Naive thymus-derived CD8-positive, alpha-beta T cell (primary cell): Measurements from ENCODE around the gene TOPAZ1. TPM values are rescaled to one million over a fixed set of nuclear protein-coding genes. Genes with fewer than 3 reads are reported as not detected.

Source experiments
- ATAC-seq, 2 donors: fragments of 150-1000 bp; cut with Tn5 transposase in 1 of 2; sonication (Bioruptor Pico), chemical (Tn5 transposase) in 1 of 2; 1 replicate in 1 of 2; 2 replicates in 1 of 2; pipeline ENCODE4 v1.10.0; 2021; ENCODE audit warnings: mild to moderate bottlenecking in 2 of 2, moderate library complexity in 2 of 2
- POLR2A ChIA-PET: fragments of 350-600 bp; sonication (Branson Sonifier 250); formaldehyde crosslinking; loops from one replicate; lab custom pipeline; 2021; ENCODE audit warnings: antibody characterized with exemption; lab: Charles Lee
- DNase-seq, 10 donors: peaks; one replicate each; pipeline versions ENCODE4 v3.0.0 to v3.0.0-alpha.2; 2020 to 2022
- H3K27ac Mint-ChIP-seq, 10 donors: one replicate each; pipeline ENCODE4 v1.8.0; 2020 to 2022; ENCODE audit warnings: mild to moderate bottlenecking in 10 of 10, mixed read lengths in 10 of 10, moderate library complexity in 4 of 10, inconsistent platforms in 1 of 10
- H3K27me3 Mint-ChIP-seq, 5 donors: one replicate each; pipeline ENCODE4 v1.8.0; 2021 to 2022; ENCODE audit warnings: mixed read lengths in 5 of 5
- H3K36me3 Mint-ChIP-seq, 3 donors: one replicate each; pipeline ENCODE4 v1.8.0; 2020 to 2022; ENCODE audit warnings: mixed read lengths in 3 of 3, mild to moderate bottlenecking in 2 of 3, inconsistent platforms in 1 of 3
- H3K4me1 Mint-ChIP-seq, 4 donors: one replicate each; pipeline ENCODE4 v1.8.0; 2021 to 2022; ENCODE audit warnings: mixed read lengths in 4 of 4
- H3K4me3 Mint-ChIP-seq, 10 donors: one replicate each; pipeline ENCODE4 v1.8.0; 2020 to 2022; ENCODE audit warnings: mild to moderate bottlenecking in 10 of 10, mixed read lengths in 10 of 10, moderate library complexity in 6 of 10, inconsistent platforms in 1 of 10
- H3K9me3 Mint-ChIP-seq, 9 donors: one replicate each; pipeline ENCODE4 v1.8.0; 2020 to 2022; ENCODE audit warnings: mixed read lengths in 9 of 9, mild to moderate bottlenecking in 3 of 9, inconsistent platforms in 1 of 9, moderate library complexity in 1 of 9
- polyA plus RNA-seq, 3 donors: library from polyadenylated mRNA; unstranded; fragments of 300-500 nt; fragmentation: Illumina TruSeq; gene quantifications; one replicate each; pipeline ENCODE4 v1.2.3, GENCODE V29; 2021
- total RNA-seq, 8 experiments: library from RNA in 2 of 8; stranded (reverse) in 2 of 8; gene quantifications; one replicate each; pipeline ENCODE4 v1.2.3 and lab custom pipeline; 2021 to 2026

The TOPAZ1 gene
- total and polyA plus RNA-seq, 5 experiments from 2014 or later: not detected

- Mint-ChIP-seq H3K9me3 (no peaks in the 10 kb centered on the region), H3K27me3 (peaks cover 0 to 13% (median 5%) of the 10 kb centered on the region in 5 donors), H3K4me3 (no peak overlapping the region), H3K4me1 (peaks cover 9 to 28% (median 18%) of the 10 kb centered on the region in 4 donors), H3K36me3 (no peaks in the 10 kb centered on the region), H3K27ac (no peak overlapping the region)
- POLR2A ChIA-PET: no interaction called here
- ATAC-seq (no peak), DNase-seq (no peak)
These were observed 12.8 kb upstream of the TOPAZ1 start for GRCh38 chr3:44228900-44229299.

- Mint-ChIP-seq H3K27me3 (peaks cover 4 to 18% (median 7%) of the 10 kb centered on the region in 5 donors), H3K4me3 (no peak overlapping the region), H3K27ac (no peak overlapping the region), H3K4me1 (peaks cover 9 to 22% (median 21%) of the 10 kb centered on the region in 4 donors), H3K9me3 (no peaks in the 10 kb centered on the region), H3K36me3 (no peaks in the 10 kb centered on the region)
- ATAC-seq: peak in 1 of 2 donors; percentile 69
- POLR2A ChIA-PET: no interaction called here
- DNase-seq: peak in 3 of 10 donors; percentile 8 to 39 (median 36)
These were observed 9.3 kb upstream of the TOPAZ1 start for GRCh38 chr3:44232407-44232806.

GRCh38 chr3:44234648-44235268 lies 6.9 kb upstream of the TOPAZ1 start:
- Mint-ChIP-seq H3K4me3 (no peak overlapping the region), H3K36me3 (no peaks in the 10 kb centered on the region), H3K9me3 (no peaks in the 10 kb centered on the region), H3K27me3 (peaks cover 4 to 19% (median 8%) of the 10 kb centered on the region in 5 donors), H3K4me1 (peaks cover 9 to 17% (median 16%) of the 10 kb centered on the region in 4 donors), H3K27ac (peak overlapping the region in 1 of 10 donors; percentile 31)
- DNase-seq: no peak
- POLR2A ChIA-PET: no interaction called here
- no peak for ATAC-seq

- peaks cover 4 to 19% (median 10%) of the 10 kb centered on the region in 5 donors for H3K27me3 Mint-ChIP-seq
- H3K4me1 Mint-ChIP-seq: peaks cover 9 to 17% (median 16%) of the 10 kb centered on the region in 4 donors
- H3K4me3 Mint-ChIP-seq: no peak overlapping the region
- ATAC-seq (peak; percentile 92 to 99), DNase-seq (peak; percentile 28 to 75 (median 54))
- H3K27ac Mint-ChIP-seq: no peak overlapping the region
- POLR2A ChIA-PET: no interaction called here
- H3K36me3 Mint-ChIP-seq: no peaks in the 10 kb centered on the region
- no peaks in the 10 kb centered on the region for H3K9me3 Mint-ChIP-seq
These were observed 5.8 kb upstream of the TOPAZ1 start for GRCh38 chr3:44235604-44236484.

- ATAC-seq: no peak
- H3K27ac Mint-ChIP-seq: no peak overlapping the region
- H3K4me3 Mint-ChIP-seq: no peak overlapping the region
- DNase-seq: no peak
- H3K9me3 Mint-ChIP-seq: no peaks in the 10 kb centered on the region
- peaks cover 9 to 17% (median 16%) of the 10 kb centered on the region in 4 donors for H3K4me1 Mint-ChIP-seq
- H3K27me3 Mint-ChIP-seq: peaks cover 6 to 19% (median 10%) of the 10 kb centered on the region in 5 donors
- H3K36me3 Mint-ChIP-seq: peaks cover 0 to 5% (median 0%) of the 10 kb centered on the region in 3 donors
- POLR2A ChIA-PET: no interaction called here
These were observed 5.2 kb upstream of the TOPAZ1 start for GRCh38 chr3:44236485-44236908.

GRCh38 chr3:44237161-44237560 lies 4.5 kb upstream of the TOPAZ1 start:
- Mint-ChIP-seq H3K27me3 (peaks cover 6 to 19% (median 10%) of the 10 kb centered on the region in 5 donors), H3K4me3 (no peak overlapping the region), H3K36me3 (peaks cover 0 to 5% (median 0%) of the 10 kb centered on the region in 3 donors), H3K9me3 (no peaks in the 10 kb centered on the region), H3K27ac (no peak overlapping the region), H3K4me1 (peaks cover 9 to 17% (median 14%) of the 10 kb centered on the region in 4 donors)
- POLR2A ChIA-PET: no interaction called here
- DNase-seq (no peak), ATAC-seq (no peak)

GRCh38 chr3:44237665-44238064 lies 4.0 kb upstream of the TOPAZ1 start:
- H3K36me3 Mint-ChIP-seq: peaks cover 0 to 5% (median 0%) of the 10 kb centered on the region in 3 donors
- H3K9me3 Mint-ChIP-seq: no peaks in the 10 kb centered on the region
- POLR2A ChIA-PET: no interaction called here
- H3K27me3 Mint-ChIP-seq: peaks cover 6 to 19% (median 10%) of the 10 kb centered on the region in 5 donors
- DNase-seq (no peak), ATAC-seq (no peak)
- H3K4me3 Mint-ChIP-seq: no peak overlapping the region
- H3K27ac Mint-ChIP-seq: no peak overlapping the region
- peaks cover 6 to 12% (median 10%) of the 10 kb centered on the region in 4 donors for H3K4me1 Mint-ChIP-seq

- peaks cover 6 to 26% (median 12%) of the 10 kb centered on the region in 5 donors for H3K27me3 Mint-ChIP-seq
- H3K36me3 Mint-ChIP-seq: peaks cover 0 to 5% (median 0%) of the 10 kb centered on the region in 3 donors
- peaks cover 5 to 8% (median 7%) of the 10 kb centered on the region in 4 donors for H3K4me1 Mint-ChIP-seq
- no peaks in the 10 kb centered on the region for H3K9me3 Mint-ChIP-seq
- H3K27ac Mint-ChIP-seq: no peak overlapping the region
- ATAC-seq (no peak), DNase-seq (no peak)
- POLR2A ChIA-PET: no interaction called here
- H3K4me3 Mint-ChIP-seq: no peak overlapping the region
These were observed 2.8 kb upstream of the TOPAZ1 start for GRCh38 chr3:44238889-44239288.

- Mint-ChIP-seq H3K36me3 (peaks cover 0 to 5% (median 0%) of the 10 kb centered on the region in 3 donors), H3K9me3 (no peaks in the 10 kb centered on the region), H3K4me1 (peaks cover 5 to 8% (median 7%) of the 10 kb centered on the region in 4 donors), H3K4me3 (no peak overlapping the region), H3K27ac (no peak overlapping the region), H3K27me3 (peaks cover 8 to 37% (median 10%) of the 10 kb centered on the region in 5 donors)
- DNase-seq: no peak
- no peak for ATAC-seq
- POLR2A ChIA-PET: no interaction called here
These were observed 1.6 kb upstream of the TOPAZ1 start for GRCh38 chr3:44240061-44240460.

GRCh38 chr3:44242721-44243120 lies 1.0 kb downstream of the TOPAZ1 start:
- Mint-ChIP-seq H3K4me1 (no peaks in the 10 kb centered on the region), H3K9me3 (peaks cover 0 to 11% (median 4%) of the 10 kb centered on the region in 9 donors), H3K27ac (no peak overlapping the region), H3K4me3 (no peak overlapping the region), H3K27me3 (peaks cover 3 to 23% (median 6%) of the 10 kb centered on the region in 5 donors), H3K36me3 (peaks cover 0 to 5% (median 4%) of the 10 kb centered on the region in 3 donors)
- DNase-seq (no peak), ATAC-seq (no peak)
- POLR2A ChIA-PET: no interaction called here

GRCh38 chr3:44248152-44248551 lies 6.5 kb downstream of the TOPAZ1 start:
- Mint-ChIP-seq H3K27me3 (peaks cover 0 to 45% (median 13%) of the 10 kb centered on the region in 5 donors), H3K36me3 (peaks cover 0 to 14% (median 13%) of the 10 kb centered on the region in 3 donors), H3K4me3 (no peak overlapping the region), H3K4me1 (no peaks in the 10 kb centered on the region), H3K27ac (no peak overlapping the region), H3K9me3 (peaks cover 0 to 24% (median 13%) of the 10 kb centered on the region in 9 donors)
- DNase-seq: no peak
- POLR2A ChIA-PET: no interaction called here
- ATAC-seq: no peak

- peaks cover 0 to 16% (median 11%) of the 10 kb centered on the region in 9 donors for H3K9me3 Mint-ChIP-seq
- no peak for ATAC-seq
- peaks cover 0 to 25% (median 10%) of the 10 kb centered on the region in 5 donors for H3K27me3 Mint-ChIP-seq
- POLR2A ChIA-PET: interaction anchor here (0.6 kb wide), 1 partner anchor 26 kb away, joined by 3 read pairs; no protein-coding TSS in a partner anchor
- H3K4me3 Mint-ChIP-seq: no peak overlapping the region
- no peaks in the 10 kb centered on the region for H3K4me1 Mint-ChIP-seq
- H3K36me3 Mint-ChIP-seq: peaks cover 0 to 13% (median 13%) of the 10 kb centered on the region in 3 donors
- H3K27ac Mint-ChIP-seq: no peak overlapping the region
- DNase-seq: no peak
These were observed 10.8 kb downstream of the TOPAZ1 start for GRCh38 chr3:44252332-44252959.
